Esophagus squamous epithelium (tissue), 4 donors: ENCODE results near the gene STING1.
"Not testable (repeated sequence)": the region's sequence is repeated elsewhere in the genome, so short reads cannot be mapped to it uniquely, and the experiment has no call there.

Source experiments
- CTCF ChIP-seq, 6 experiments: fragments of 450-650 bp in 4 of 6; fragments of 200-600 bp in 2 of 6; sonication (generic) in 2 of 6; IDR thresholded peaks; one replicate each; pipeline ENCODE4 v1.5.1; 2016 to 2019; ENCODE audit warnings: antibody characterized with exemption in 6 of 6, mild to moderate bottlenecking in 4 of 6, moderate library complexity in 4 of 6
- POLR2A ChIP-seq, 4 donors: fragments of 450-650 bp; IDR thresholded peaks; one replicate each; pipeline ENCODE4 v1.6.1; 2017; ENCODE audit warnings: antibody characterized with exemption in 4 of 4, mild to moderate bottlenecking in 4 of 4, moderate library complexity in 3 of 4

DNA sequence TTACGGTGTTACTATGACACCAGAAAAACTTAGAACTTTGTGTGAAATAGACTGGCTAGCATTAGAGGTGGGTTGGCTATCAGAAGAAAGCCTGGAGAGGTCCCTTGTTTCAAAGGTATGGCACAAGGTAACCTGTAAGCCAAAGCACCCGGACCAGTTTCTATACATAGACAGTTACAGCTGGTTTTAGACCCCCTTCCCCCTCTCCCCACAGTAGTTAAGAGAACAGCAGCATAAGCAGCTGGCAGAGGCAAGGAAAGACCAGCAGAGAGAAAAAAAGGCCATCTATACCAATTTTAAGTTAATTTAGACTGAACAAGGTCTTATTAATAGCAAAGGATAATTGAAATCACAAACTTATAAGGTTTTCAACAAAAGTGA is 44.5 kb upstream of the STING1 start:
- not testable (repeated sequence) for TF ChIP-seq CTCF, POLR2A (IDR thresholded peaks at IDR 0.05)
